Stimulated activated effector memory CD8-positive, alpha-beta T cell treated with anti-CD3 and anti-CD28 coated beads, Interleukin-12 subunit alpha, Interleukin-12 subunit beta, amount 100 ng/mL, for 72 hours (primary cell): Measurements from ENCODE around the gene MBNL2.

Experiments
- ATAC-seq: fragments of 150-1000 bp; cut with Tn5 transposase; 2 replicates; pipeline ENCODE4 v1.10.0; 2021
- DNase-seq, 2 donors: peaks; one replicate each; pipeline ENCODE4 v3.0.0; 2021 to 2022; ENCODE audit warnings: low spot score in 2 of 2
- H3K27ac Mint-ChIP-seq: one replicate; pipeline ENCODE4 v1.8.0; 2022; ENCODE audit warnings: mild to moderate bottlenecking, mixed read lengths
- H3K36me3 Mint-ChIP-seq: one replicate; pipeline ENCODE4 v1.8.0; 2022; ENCODE audit warnings: mild to moderate bottlenecking, mixed read lengths
- H3K4me1 Mint-ChIP-seq: one replicate; pipeline ENCODE4 v1.8.0; 2022; ENCODE audit warnings: mixed read lengths
- H3K4me3 Mint-ChIP-seq: one replicate; pipeline ENCODE4 v1.8.0; 2022; ENCODE audit warnings: mild to moderate bottlenecking, mixed read lengths
- H3K9me3 Mint-ChIP-seq: one replicate; pipeline ENCODE4 v1.8.0; 2022; ENCODE audit warnings: mixed read lengths

The MBNL2 gene

DNA sequence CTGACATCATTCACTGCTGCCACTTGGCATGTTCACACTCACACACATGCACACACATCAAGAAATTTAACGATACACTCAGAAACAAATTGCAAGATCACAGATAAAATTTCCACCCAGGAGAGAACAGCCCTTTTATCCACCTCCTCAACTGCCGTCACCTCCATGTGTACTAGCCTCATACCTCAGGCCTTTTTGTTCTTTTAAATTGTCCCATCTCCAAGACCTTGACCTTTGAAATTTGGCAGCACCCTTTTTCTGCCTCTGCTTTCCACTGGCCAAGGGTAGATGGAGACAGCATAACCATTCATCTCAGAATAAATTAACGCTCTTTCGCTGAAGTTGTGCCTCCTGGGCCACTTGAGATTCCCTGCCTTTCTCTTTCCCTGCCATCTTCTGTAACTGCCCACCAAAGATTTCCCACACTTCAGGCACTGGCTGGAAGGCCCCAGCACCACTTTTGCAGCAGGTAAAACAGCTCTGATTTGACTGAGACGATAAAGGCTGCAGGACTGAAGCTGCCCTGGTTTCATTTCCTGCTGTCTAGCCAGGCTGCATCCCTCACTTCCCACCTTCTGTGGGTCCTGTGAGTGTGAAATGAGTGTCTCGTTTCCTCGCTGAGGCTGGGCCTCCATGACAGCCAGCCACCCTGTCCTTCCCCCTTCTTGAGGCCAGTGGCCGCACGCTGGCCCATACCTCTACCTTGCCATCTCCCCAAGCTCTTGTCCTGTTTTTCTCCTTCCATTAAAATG lies 39.3 kb downstream of the MBNL2 start:
- H3K4me1 Mint-ChIP-seq, result peaks cover 72% of the 10 kb centered on the region

DNA sequence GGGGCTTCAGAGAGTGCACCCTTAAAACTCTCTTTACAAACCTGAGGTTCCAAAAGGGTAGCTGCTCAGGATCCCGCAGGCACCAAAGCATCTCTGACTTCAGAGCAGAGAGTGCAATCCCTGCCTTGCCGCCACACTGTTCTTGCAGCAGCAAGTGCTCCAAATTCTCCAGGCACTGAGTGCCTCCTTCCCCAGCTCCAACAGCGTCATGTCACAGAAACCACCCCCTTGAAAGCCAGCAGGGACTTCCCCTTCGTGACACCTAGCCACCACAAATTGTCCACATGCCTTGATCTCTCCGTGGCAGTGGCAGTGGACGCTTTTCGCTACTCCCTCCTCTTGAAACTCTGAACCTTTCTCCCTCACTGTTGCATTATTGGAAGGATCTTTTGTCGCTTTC lies 39.9 kb downstream of the MBNL2 start:
- H3K4me3 Mint-ChIP-seq, result peak overlapping the region; percentile 66
- peaks cover 66% of the 10 kb centered on the region for H3K4me1 Mint-ChIP-seq
- DNase-seq (no peak), ATAC-seq (peak; percentile 67)
- peaks cover 14% of the 10 kb centered on the region for H3K36me3 Mint-ChIP-seq
- no peaks in the 10 kb centered on the region for H3K9me3 Mint-ChIP-seq
- peak overlapping the region; percentile 98 for H3K27ac Mint-ChIP-seq

More for the DNA sequence above, 39.3 kb downstream of the MBNL2 start:
- H3K36me3 Mint-ChIP-seq, result peaks cover 14% of the 10 kb centered on the region
- H3K4me3 Mint-ChIP-seq, result peak overlapping the region; percentile 66
- ATAC-seq (peak; percentile 83), DNase-seq (peak in 1 of 2 donors; percentile 55)
- no peaks in the 10 kb centered on the region for H3K9me3 Mint-ChIP-seq
- peak overlapping the region; percentile 98 for H3K27ac Mint-ChIP-seq

- H3K4me3 Mint-ChIP-seq, result no peak overlapping the region
- ATAC-seq, result no peak
- H3K4me1 Mint-ChIP-seq, result peaks cover 61% of the 10 kb centered on the region
These were observed 41.0 kb downstream of the MBNL2 start for GRCh38 chr13:97263160-97263559.

DNA sequence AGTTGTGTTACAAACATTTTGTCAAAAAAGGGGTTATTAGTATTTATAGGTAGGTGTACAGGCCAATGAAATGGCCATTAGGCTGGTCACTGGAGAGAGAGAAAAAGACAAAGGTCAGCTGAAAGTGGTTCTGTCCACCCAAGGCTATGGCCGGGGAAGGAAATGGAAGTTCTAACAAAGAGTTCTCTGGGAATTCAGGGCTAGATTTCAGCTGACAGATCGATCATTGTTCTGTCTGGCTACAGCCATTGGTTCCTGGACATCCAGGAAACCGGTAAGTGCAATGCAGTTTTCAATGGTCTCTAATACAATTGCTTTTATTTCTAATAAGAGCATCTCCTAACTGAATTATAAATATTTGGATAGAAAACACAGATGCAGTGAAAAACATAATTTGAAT lies 42.5 kb downstream of the MBNL2 start:
- no peak overlapping the region for H3K4me3 Mint-ChIP-seq
- H3K27ac Mint-ChIP-seq, result no peak overlapping the region
- H3K36me3 Mint-ChIP-seq, result peaks cover 10% of the 10 kb centered on the region
- DNase-seq (no peak), ATAC-seq (no peak)
- H3K9me3 Mint-ChIP-seq, result no peaks in the 10 kb centered on the region
- H3K4me1 Mint-ChIP-seq, result peaks cover 56% of the 10 kb centered on the region

More at GRCh38 chr13:97263160-97263559, 41.0 kb downstream of the MBNL2 start:
- no peaks in the 10 kb centered on the region for H3K9me3 Mint-ChIP-seq
- H3K36me3 Mint-ChIP-seq, result peaks cover 10% of the 10 kb centered on the region
- no peak for DNase-seq
- no peak overlapping the region for H3K27ac Mint-ChIP-seq

DNA sequence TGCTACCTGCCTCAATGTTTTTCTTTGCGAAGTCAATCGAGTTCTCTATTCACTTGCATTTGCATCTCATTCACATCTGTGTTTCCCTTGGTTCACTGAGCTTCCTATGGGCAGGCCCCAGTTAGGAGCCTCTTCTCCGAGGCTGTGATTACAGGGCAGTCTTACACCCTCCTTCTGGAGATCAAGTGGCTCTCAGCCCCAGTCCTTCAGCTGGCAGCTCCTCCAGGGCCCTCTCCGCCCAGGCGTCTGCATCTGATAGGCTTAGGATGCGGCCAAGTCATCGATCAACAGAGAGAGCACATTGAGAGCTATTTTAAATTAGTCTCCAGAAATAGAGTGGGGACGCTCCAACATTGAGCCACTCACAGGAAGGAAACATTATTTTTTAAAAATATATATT lies 44.2 kb downstream of the MBNL2 start:
- ATAC-seq, result no peak
- Mint-ChIP-seq H3K4me3 (no peak overlapping the region), H3K4me1 (peaks cover 39% of the 10 kb centered on the region), H3K36me3 (peaks cover 10% of the 10 kb centered on the region), H3K9me3 (no peaks in the 10 kb centered on the region), H3K27ac (no peak overlapping the region)
- no peak for DNase-seq

- Mint-ChIP-seq H3K36me3 (peaks cover 10% of the 10 kb centered on the region), H3K27ac (no peak overlapping the region), H3K9me3 (no peaks in the 10 kb centered on the region), H3K4me1 (peaks cover 39% of the 10 kb centered on the region), H3K4me3 (no peak overlapping the region)
- ATAC-seq, result no peak
- DNase-seq, result no peak
These were observed 44.8 kb downstream of the MBNL2 start for GRCh38 chr13:97266772-97267417.

- ATAC-seq (no peak), DNase-seq (no peak)
- Mint-ChIP-seq H3K36me3 (peaks cover 10% of the 10 kb centered on the region), H3K27ac (no peak overlapping the region), H3K9me3 (no peaks in the 10 kb centered on the region), H3K4me3 (no peak overlapping the region), H3K4me1 (peaks cover 36% of the 10 kb centered on the region)
These were observed 45.4 kb downstream of the MBNL2 start for GRCh38 chr13:97267418-97268059.

- peaks cover 28% of the 10 kb centered on the region for H3K4me1 Mint-ChIP-seq
- no peaks in the 10 kb centered on the region for H3K9me3 Mint-ChIP-seq
- no peak overlapping the region for H3K27ac Mint-ChIP-seq
- H3K36me3 Mint-ChIP-seq, result peaks cover 10% of the 10 kb centered on the region
- no peak overlapping the region for H3K4me3 Mint-ChIP-seq
- ATAC-seq (no peak), DNase-seq (no peak)
These were observed 46.6 kb downstream of the MBNL2 start for GRCh38 chr13:97268772-97269171.

- DNase-seq, result no peak
- Mint-ChIP-seq H3K4me1 (peaks cover 27% of the 10 kb centered on the region), H3K4me3 (no peak overlapping the region), H3K36me3 (peaks cover 10% of the 10 kb centered on the region), H3K27ac (no peak overlapping the region), H3K9me3 (no peaks in the 10 kb centered on the region)
- ATAC-seq, result no peak
These were observed 47.5 kb downstream of the MBNL2 start for GRCh38 chr13:97269603-97270002.

GRCh38 chr13:97272526-97272925 lies 50.4 kb downstream of the MBNL2 start:
- DNase-seq (no peak), ATAC-seq (no peak)
- Mint-ChIP-seq H3K4me1 (peaks cover 44% of the 10 kb centered on the region), H3K36me3 (peaks cover 34% of the 10 kb centered on the region), H3K9me3 (no peaks in the 10 kb centered on the region), H3K4me3 (no peak overlapping the region), H3K27ac (no peak overlapping the region)

DNA sequence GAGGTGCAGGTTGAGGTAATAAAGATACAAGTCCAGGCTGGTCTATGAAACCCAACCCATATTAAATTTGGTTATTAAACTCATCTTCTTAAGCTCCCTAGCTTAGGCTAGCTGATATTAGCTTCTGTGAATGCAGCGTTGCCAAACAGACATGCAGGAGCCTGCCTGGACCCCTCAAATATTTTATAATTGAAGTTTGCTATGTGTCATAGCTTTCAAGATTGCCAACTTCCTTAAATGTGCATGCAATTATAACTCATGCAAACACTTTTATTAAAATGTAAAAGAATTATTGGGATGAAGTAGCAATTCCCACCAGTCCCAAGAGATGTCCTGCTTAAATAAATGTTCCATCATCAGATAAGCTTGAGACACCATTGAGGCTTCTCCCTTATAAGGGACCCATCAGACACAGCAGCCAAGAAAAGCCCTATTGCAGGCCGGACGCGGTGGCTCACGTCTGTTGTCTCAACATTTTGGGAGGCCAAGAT lies 51.3 kb downstream of the MBNL2 start:
- Mint-ChIP-seq H3K36me3 (peaks cover 29% of the 10 kb centered on the region), H3K9me3 (no peaks in the 10 kb centered on the region), H3K4me3 (no peak overlapping the region), H3K4me1 (peaks cover 38% of the 10 kb centered on the region), H3K27ac (no peak overlapping the region)
- ATAC-seq (no peak), DNase-seq (no peak)

GRCh38 chr13:97274829-97275649 lies 52.9 kb downstream of the MBNL2 start:
- no peak for DNase-seq
- Mint-ChIP-seq H3K9me3 (no peaks in the 10 kb centered on the region), H3K4me1 (peaks cover 30% of the 10 kb centered on the region), H3K36me3 (peaks cover 24% of the 10 kb centered on the region), H3K27ac (no peak overlapping the region), H3K4me3 (no peak overlapping the region)
- no peak for ATAC-seq

- Mint-ChIP-seq H3K9me3 (no peaks in the 10 kb centered on the region), H3K4me3 (no peak overlapping the region), H3K36me3 (peaks cover 24% of the 10 kb centered on the region), H3K4me1 (peaks cover 37% of the 10 kb centered on the region), H3K27ac (no peak overlapping the region)
- ATAC-seq (no peak), DNase-seq (no peak)
These were observed 53.8 kb downstream of the MBNL2 start for GRCh38 chr13:97275776-97276501.

DNA sequence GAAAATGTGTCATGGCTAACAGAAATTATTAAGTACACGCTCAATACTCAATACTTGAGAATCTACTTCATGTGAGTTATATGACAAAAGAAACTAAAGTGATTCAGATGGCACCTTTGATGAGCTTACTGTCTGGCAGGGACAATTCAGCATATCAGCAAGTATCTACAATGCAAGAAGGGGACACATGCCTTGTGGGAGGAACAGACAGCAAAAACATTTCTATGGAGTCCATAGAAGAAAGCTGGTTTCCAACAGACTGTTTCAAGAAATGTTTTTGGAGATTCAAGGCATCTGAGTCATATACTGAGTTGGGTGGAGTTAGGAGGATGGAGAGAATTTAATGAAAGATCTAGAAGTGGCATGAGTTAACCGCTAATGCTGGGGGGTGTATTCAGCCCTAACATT lies 54.7 kb downstream of the MBNL2 start:
- ATAC-seq, result peak; percentile 96

More for the DNA sequence above, 54.7 kb downstream of the MBNL2 start:
- no peak for DNase-seq
- peaks cover 36% of the 10 kb centered on the region for H3K4me1 Mint-ChIP-seq
- H3K9me3 Mint-ChIP-seq, result no peaks in the 10 kb centered on the region
- peak overlapping the region; percentile 5 for H3K4me3 Mint-ChIP-seq
- peak overlapping the region; percentile 3 for H3K27ac Mint-ChIP-seq
- peaks cover 24% of the 10 kb centered on the region for H3K36me3 Mint-ChIP-seq
